MCF 10A (cell line): ENCODE measurements around the gene NAA60. TPM values are rescaled to one million over a fixed set of nuclear protein-coding genes. Genes with fewer than 3 reads are reported as not detected.
"Not testable (repeated sequence)": the region's sequence is repeated elsewhere in the genome, so short reads cannot be mapped to it uniquely, and the experiment has no call there.

Source experiments
- BruUV-seq: library from RNA; stranded (reverse); fragments of 400-500 nt; replicated peaks from 2 replicates; lab custom pipeline; 2021; lab: Mats Ljungman, UMichigan
- CTCF ChIA-PET: fragments of 300-600 bp; sonication (Branson Sonifier 250); formaldehyde crosslinking; extraction: SDS; loops from one replicate; lab custom pipeline; 2021; ENCODE audit warnings: antibody characterized with exemption, inconsistent platforms; lab: Yijun Ruan, JAX
- POLR2A ChIA-PET: fragments of 300-600, 350-650 bp; sonication (Branson Sonifier 250); formaldehyde crosslinking; extraction: SDS; loops from one replicate; lab custom pipeline; 2020; ENCODE audit warnings: antibody characterized with exemption, inconsistent platforms; lab: Yijun Ruan, JAX
- DNase-seq: peaks from one replicate; pipeline ENCODE4 v3.0.0-alpha.2; 2018; ENCODE audit not compliant: unreplicated experiment
- H3K27ac Mint-ChIP-seq: one replicate; pipeline ENCODE4 v1.8.0; 2022; ENCODE audit warnings: mild to moderate bottlenecking, low read depth, mixed read lengths; ENCODE audit not compliant: unreplicated experiment
- H3K27me3 Mint-ChIP-seq: one replicate; pipeline ENCODE4 v1.8.0; 2022; ENCODE audit warnings: mixed read lengths; ENCODE audit not compliant: insufficient read depth, unreplicated experiment
- H3K36me3 Mint-ChIP-seq: one replicate; pipeline ENCODE4 v1.8.0; 2022; ENCODE audit warnings: mild to moderate bottlenecking, moderate library complexity, mixed read lengths; ENCODE audit not compliant: insufficient read depth, unreplicated experiment
- H3K4me1 Mint-ChIP-seq: one replicate; pipeline ENCODE4 v1.8.0; 2022; ENCODE audit warnings: mixed read lengths; ENCODE audit not compliant: insufficient read depth, unreplicated experiment
- H3K4me3 Mint-ChIP-seq: one replicate; pipeline ENCODE4 v1.8.0; 2022; ENCODE audit warnings: mild to moderate bottlenecking, moderate library complexity, mixed read lengths; ENCODE audit not compliant: unreplicated experiment
- H3K9me3 Mint-ChIP-seq: one replicate; pipeline ENCODE4 v1.8.0; 2022; ENCODE audit warnings: mixed read lengths; ENCODE audit not compliant: unreplicated experiment
- CTCF ChIP-seq: fragments of 200-600 bp; IDR thresholded peaks from one replicate; pipeline ENCODE4 v1.8.0; 2022; ENCODE audit warnings: antibody characterized with exemption, mild to moderate bottlenecking; ENCODE audit not compliant: unreplicated experiment
- intact Hi-C: fragments of 100-400 bp; cut with micrococcal nuclease; formaldehyde crosslinking; loops from 2 replicates; pipeline ENCODE4 v1.14.1; 2022
- total RNA-seq: library from RNA; stranded (reverse); gene quantifications from 2 replicates; pipeline ENCODE4 v1.2.3, GENCODE V29; 2022

The NAA60 gene
- total RNA-seq, 1 experiment from 2014 or later, result 38.6 TPM

- Mint-ChIP-seq H3K36me3 (no peaks in the 10 kb centered on the region), H3K9me3 (no peaks in the 10 kb centered on the region), H3K27ac (no peak overlapping the region), H3K27me3 (no peaks in the 10 kb centered on the region), H3K4me3 (no peak overlapping the region), H3K4me1 (peaks cover 7% of the 10 kb centered on the region)
- POLR2A ChIA-PET, result interaction anchor here (1.6 kb wide), 1 partner anchor 13 kb away, joined by 3 read pairs; no protein-coding TSS in a partner anchor
- intact Hi-C loops, result no loop called here
- no peak for DNase-seq
- CTCF ChIA-PET, result no interaction called here
- no peak for TF ChIP-seq CTCF
- BruUV-seq, result no TSS peak
Measured at GRCh38 chr16:3470723-3471122, 27.2 kb downstream of the NAA60 start.

GRCh38 chr16:3471518-3472176 is 28.2 kb downstream of the NAA60 start:
- ChIA-PET POLR2A (interaction anchor here (1.2 to 1.6 kb wide), 2 partner anchors 10 to 14 kb away, joined by 3 to 6 read pairs; no protein-coding TSS in a partner anchor), CTCF (no interaction called here)
- H3K9me3 Mint-ChIP-seq, result no peaks in the 10 kb centered on the region
- H3K4me1 Mint-ChIP-seq, result peaks cover 4% of the 10 kb centered on the region
- intact Hi-C loops, result no loop called here
- TF ChIP-seq CTCF, result no peak
- H3K27me3 Mint-ChIP-seq, result no peaks in the 10 kb centered on the region
- H3K36me3 Mint-ChIP-seq, result no peaks in the 10 kb centered on the region
- no TSS peak for BruUV-seq
- no peak overlapping the region for H3K27ac Mint-ChIP-seq
- DNase-seq, result no peak
- no peak overlapping the region for H3K4me3 Mint-ChIP-seq

- CTCF ChIA-PET, result interaction anchor here (1.9 kb wide), 1 partner anchor 12 kb away, joined by 5 read pairs; no protein-coding TSS in a partner anchor
- no TSS peak for BruUV-seq
- H3K4me1 Mint-ChIP-seq, result no peaks in the 10 kb centered on the region
- H3K27ac Mint-ChIP-seq, result no peak overlapping the region
- peaks cover 1% of the 10 kb centered on the region for H3K36me3 Mint-ChIP-seq
- intact Hi-C loops, result no loop called here
- no peaks in the 10 kb centered on the region for H3K9me3 Mint-ChIP-seq
- POLR2A ChIA-PET, result no interaction called here
- no peak overlapping the region for H3K4me3 Mint-ChIP-seq
- TF ChIP-seq CTCF, result no peak
- H3K27me3 Mint-ChIP-seq, result no peaks in the 10 kb centered on the region
- no peak for DNase-seq
Measured at GRCh38 chr16:3472878-3473595, 29.6 kb downstream of the NAA60 start.

GRCh38 chr16:3473596-3473943 is 30.1 kb downstream of the NAA60 start:
- H3K27ac Mint-ChIP-seq, H3K36me3 Mint-ChIP-seq, H3K4me1 Mint-ChIP-seq, H3K27me3 Mint-ChIP-seq, intact Hi-C loops, BruUV-seq, H3K4me3 Mint-ChIP-seq, H3K9me3 Mint-ChIP-seq, DNase-seq, POLR2A ChIA-PET: not testable (repeated sequence)
- CTCF ChIA-PET, result interaction anchor here (1.9 kb wide), 1 partner anchor 11 kb away, joined by 5 read pairs; no protein-coding TSS in a partner anchor
